Measurements from ENCODE around the gene PTOV1.

DNA sequence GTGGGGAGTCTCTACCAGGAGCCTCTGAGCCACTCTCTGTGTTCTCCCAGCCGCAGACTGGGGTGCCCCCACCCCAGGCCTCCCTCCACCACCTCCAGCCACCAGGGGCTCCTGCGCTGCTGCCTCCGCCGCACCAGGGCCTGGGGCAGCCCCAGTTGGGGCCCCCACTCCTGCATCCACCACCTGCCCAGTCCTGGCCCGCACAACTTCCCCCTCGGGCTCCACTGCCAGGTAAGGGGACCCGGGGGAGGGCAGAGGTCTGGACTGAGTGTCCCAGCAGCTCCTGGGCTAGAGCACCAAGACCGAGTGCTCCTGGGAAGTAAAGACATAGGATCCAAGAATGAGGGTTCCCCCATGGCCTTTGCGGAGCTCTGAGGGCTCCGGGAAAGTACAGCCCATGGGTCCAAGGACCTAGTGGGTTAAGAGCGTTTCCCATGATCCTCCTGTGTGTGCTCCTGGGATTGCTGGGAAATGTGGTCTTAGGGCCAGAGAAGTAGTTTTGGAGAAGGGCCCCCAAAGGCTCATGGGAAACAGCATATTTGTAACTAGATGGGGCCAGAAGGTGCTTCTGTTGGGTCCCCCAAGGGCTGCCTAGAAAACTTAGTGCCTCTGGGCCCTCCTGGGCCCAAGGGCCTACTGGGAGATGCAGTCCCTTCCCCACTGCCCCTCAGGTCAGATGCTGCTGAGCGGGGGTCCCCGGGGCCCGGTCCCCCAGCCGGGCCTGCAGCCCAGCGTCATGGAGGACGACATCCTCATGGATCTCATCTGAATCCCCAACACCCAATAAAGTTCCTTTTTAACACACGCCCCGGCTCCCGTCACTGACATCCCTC is 14.6 kb upstream of the PTOV1 start:
- TF ChIP-seq CTCF (conservative IDR thresholded peaks at IDR 0.05; ENCODE audit: low read length), result no peak
- TF ChIP-seq EZH2phosphoT487 (IDR thresholded peaks at IDR 0.05; ENCODE audit: borderline replicate concordance, low read depth, low read length), result no peak
